GM12878 (cell line): ENCODE data around the gene COPS7A.

ENCODE experiments used
- CTCF ChIP-seq, 3 experiments: IDR thresholded peaks in 2 of 3; conservative IDR thresholded peaks in 1 of 3; 2 replicates each; pipeline ENCODE4 v1.5.1; 2011; ENCODE audit warnings: low read depth in 3 of 3, low read length in 3 of 3, mild to moderate bottlenecking in 3 of 3, control low read depth in 2 of 3, moderate library complexity in 2 of 3, inconsistent platforms in 1 of 3, mixed read lengths in 1 of 3; ENCODE audit not compliant: control insufficient read depth in 2 of 3, insufficient read depth in 1 of 3; ENCODE audit errors: extremely low read depth in 1 of 3
- EGR1 ChIP-seq, 2 experiments: IDR thresholded peaks; 1 replicate in 1 of 2; 2 replicates in 1 of 2; pipeline ENCODE4 v1.6.1; 2011 to 2012; ENCODE audit warnings: low read depth in 2 of 2, low read length in 2 of 2, borderline replicate concordance in 1 of 2, mild to moderate bottlenecking in 1 of 2, moderate library complexity in 1 of 2
- ETV6 ChIP-seq, 2 experiments: fragments of 450-650 bp in 1 of 2; IDR thresholded peaks in 1 of 2; conservative IDR thresholded peaks in 1 of 2; 2 replicates each; pipeline ENCODE4 v1.6.1; 2014; ENCODE audit warnings: antibody characterized with exemption in 1 of 2, borderline replicate concordance in 1 of 2, low read depth in 1 of 2, mild to moderate bottlenecking in 1 of 2, moderate library complexity in 1 of 2
- RAD21 ChIP-seq: IDR thresholded peaks from 2 replicates; pipeline ENCODE4 v1.6.1; 2011; ENCODE audit warnings: mild to moderate bottlenecking, low read depth, low read length, moderate library complexity; ENCODE audit not compliant: insufficient read depth
- SMC3 ChIP-seq: IDR thresholded peaks from 2 replicates; pipeline ENCODE4 v1.6.1; 2011; ENCODE audit warnings: low read length, improper control_type of control experiment, borderline replicate concordance
- SREBF1 ChIP-seq: IDR thresholded peaks from 2 replicates; pipeline ENCODE4 v1.6.1; 2012; ENCODE audit warnings: mild to moderate bottlenecking, low read length
- ZBTB11 ChIP-seq: fragments of 450-650 bp; formaldehyde crosslinking; IDR thresholded peaks from 2 replicates; pipeline ENCODE4 v1.5.0; 2022; ENCODE audit warnings: mild to moderate bottlenecking, missing genetic modification characterization

- 0 out of 2 replicates have a peak, but pooled peaks have one; percentile 22 for TF ChIP-seq RAD21
- peak; percentile 23; the same call in 1 of the 2 replicates for TF ChIP-seq SMC3
- TF ChIP-seq CTCF (IDR thresholded peaks at IDR 0.05 in 2 of 3, conservative IDR thresholded peaks at IDR 0.05 in 1 of 3; ENCODE audit: control insufficient read depth in 2 of 3, extremely low read depth in 1 of 3, insufficient read depth in 1 of 3, low read depth in 3 of 3, low read length in 3 of 3), result peak; percentile 61 to 81 (median 61); a peak in 5 of 6 replicates
- no peak for TF ChIP-seq ETV6 (conservative IDR thresholded peaks at IDR 0.05 in 1 of 2, IDR thresholded peaks at IDR 0.05 in 1 of 2; ENCODE audit: borderline replicate concordance in 1 of 2, low read depth in 1 of 2)
- no peak for TF ChIP-seq SREBF1
- peak in 1 of 2 experiments; percentile 17; a peak in 1 of 3 replicates for TF ChIP-seq EGR1 (IDR thresholded peaks at IDR 0.05; ENCODE audit: borderline replicate concordance in 1 of 2, low read depth in 2 of 2, low read length in 2 of 2)
- no peak for TF ChIP-seq ZBTB11 (CRISPR knock-in tag)
Observed at GRCh38 chr12:6766651-6767349, 43.0 kb downstream of the COPS7A start.
